ENCODE results near the gene CDK2AP2. TPM values are rescaled to one million over a fixed set of nuclear protein-coding genes. Genes with fewer than 3 reads are reported as not detected.

The CDK2AP2 gene
- total RNA-seq, 1 donor from 2014 or later, result 17.6 TPM

DNA sequence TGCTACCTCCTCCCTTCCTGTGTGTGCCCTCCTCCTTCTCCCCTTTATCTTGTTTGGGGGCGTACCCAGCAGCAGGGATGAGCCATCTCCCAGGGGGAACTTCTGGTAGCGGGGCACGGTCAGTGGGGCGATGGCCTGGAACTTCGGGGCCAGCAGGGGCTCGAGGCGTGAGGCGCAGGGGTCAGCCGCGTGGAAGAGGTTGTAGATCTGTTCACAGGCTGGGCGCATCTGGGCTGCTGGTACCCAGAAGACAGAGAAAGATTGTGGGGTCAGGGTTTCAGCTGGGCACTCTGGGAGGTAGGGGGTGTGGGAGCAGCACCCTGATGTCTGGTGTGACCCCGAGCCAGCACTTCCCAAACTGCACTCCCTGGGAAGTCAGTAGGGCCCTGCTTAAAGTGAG lies 11.8 kb downstream of the CDK2AP2 start:
- Mint-ChIP-seq H3K27ac (no peak overlapping the region), H3K36me3 (peaks cover 10% of the 10 kb centered on the region), H3K9me3 (no peaks in the 10 kb centered on the region), H3K4me1 (no peaks in the 10 kb centered on the region), H3K27me3 (ENCODE audit: low read depth) (no peaks in the 10 kb centered on the region), H3K4me3 (no peak overlapping the region)
- TF ChIP-seq, protein P1, sequence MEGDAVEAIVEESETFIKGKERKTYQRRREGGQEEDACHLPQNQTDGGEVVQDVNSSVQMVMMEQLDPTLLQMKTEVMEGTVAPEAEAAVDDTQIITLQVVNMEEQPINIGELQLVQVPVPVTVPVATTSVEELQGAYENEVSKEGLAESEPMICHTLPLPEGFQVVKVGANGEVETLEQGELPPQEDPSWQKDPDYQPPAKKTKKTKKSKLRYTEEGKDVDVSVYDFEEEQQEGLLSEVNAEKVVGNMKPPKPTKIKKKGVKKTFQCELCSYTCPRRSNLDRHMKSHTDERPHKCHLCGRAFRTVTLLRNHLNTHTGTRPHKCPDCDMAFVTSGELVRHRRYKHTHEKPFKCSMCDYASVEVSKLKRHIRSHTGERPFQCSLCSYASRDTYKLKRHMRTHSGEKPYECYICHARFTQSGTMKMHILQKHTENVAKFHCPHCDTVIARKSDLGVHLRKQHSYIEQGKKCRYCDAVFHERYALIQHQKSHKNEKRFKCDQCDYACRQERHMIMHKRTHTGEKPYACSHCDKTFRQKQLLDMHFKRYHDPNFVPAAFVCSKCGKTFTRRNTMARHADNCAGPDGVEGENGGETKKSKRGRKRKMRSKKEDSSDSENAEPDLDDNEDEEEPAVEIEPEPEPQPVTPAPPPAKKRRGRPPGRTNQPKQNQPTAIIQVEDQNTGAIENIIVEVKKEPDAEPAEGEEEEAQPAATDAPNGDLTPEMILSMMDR (IDR thresholded peaks at IDR 0.05; ENCODE audit: unreplicated experiment), result no peak
- DNase-seq (ENCODE audit: low spot score in 2 of 2, unreplicated experiment in 2 of 2), result no peak

DNA sequence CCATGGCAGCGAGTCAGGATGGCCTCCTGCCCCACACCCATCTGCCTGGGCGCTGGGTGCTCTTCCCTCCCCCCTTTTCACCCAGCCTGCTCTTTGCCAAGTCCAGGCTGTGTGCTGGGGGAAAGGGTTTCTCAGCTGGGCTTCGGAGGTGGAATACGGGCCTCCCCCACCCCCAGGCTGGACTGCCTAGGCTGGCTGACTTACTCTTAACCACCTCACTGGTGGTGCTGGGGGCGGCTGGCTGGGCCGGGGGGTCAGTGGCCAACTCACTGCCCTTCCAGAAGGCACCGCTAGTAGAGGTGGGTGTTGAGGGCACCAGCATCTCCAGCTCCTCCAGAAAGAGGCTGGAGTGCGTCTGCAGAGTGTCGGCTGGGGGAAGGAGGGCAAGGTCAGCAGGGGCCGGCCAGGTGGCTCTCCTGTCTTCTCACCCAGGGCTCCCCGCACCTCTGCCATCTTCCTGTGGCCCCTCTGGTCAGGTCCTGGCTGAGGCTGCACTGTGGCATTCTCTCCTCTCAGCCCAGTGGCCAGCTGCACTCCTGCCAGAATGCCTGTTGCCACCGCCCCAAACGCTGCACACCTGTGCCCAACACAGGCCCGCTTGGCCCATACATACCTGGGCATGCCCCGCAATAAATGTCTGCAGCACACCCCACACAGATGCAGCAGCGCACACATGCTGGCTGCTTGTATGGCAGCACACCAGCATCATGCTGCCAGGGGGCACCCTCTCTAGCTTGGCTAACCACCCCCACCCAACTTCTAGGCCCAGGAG lies 12.5 kb downstream of the CDK2AP2 start:
- Mint-ChIP-seq H3K4me1 (no peaks in the 10 kb centered on the region), H3K27me3 (ENCODE audit: low read depth) (no peaks in the 10 kb centered on the region), H3K9me3 (no peaks in the 10 kb centered on the region), H3K27ac (no peak overlapping the region), H3K4me3 (no peak overlapping the region), H3K36me3 (peaks cover 6% of the 10 kb centered on the region)
- DNase-seq (ENCODE audit: low spot score in 2 of 2, unreplicated experiment in 2 of 2), result no peak
- TF ChIP-seq, protein P1 (IDR thresholded peaks at IDR 0.05; ENCODE audit: unreplicated experiment), result no peak

DNA sequence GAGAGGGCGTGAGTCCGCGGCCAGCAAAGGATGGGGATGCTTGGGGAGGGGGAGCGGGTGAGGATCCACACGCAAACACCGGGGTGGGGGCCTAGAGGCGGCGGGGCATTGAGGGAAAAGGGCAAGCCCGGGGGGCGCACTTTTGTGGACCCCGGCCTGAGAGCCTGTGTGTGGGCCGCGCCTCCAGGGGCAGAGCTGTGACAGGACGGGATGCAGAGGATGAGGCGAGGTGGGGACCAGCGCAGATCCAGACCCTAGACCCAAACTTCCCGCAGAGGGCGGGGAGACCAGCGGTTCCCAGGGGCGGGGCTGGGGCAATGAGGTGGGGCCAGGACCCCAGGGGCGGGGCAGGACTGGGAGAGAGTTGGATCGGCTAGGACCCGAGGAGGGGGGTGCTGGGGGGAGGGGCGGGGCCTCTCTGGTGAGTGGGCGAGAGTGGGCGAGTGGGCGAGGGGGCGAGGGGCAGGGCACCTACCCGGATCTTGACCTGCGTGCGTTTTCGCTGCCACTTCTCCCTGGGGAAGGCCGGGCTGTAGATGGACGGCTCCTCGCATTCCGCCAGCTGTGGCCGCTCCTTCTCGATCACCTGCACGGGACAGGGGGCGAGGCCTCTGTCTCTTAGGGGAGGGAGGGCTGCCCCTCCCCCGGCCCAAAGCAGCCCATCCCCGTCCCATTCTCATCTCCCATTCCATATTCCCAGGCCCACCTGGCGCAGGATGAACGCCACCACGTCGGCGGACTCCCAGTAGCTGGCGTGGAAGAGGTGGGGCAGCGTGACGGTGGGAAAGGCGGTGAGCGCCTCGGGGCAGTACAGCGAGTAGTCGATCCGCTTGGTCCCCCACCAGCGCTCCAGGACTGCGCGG lies 13.4 kb downstream of the CDK2AP2 start:
- H3K36me3 Mint-ChIP-seq, result peaks cover 9% of the 10 kb centered on the region
- DNase-seq (ENCODE audit: low spot score in 2 of 2, unreplicated experiment in 2 of 2), result no peak
- H3K4me1 Mint-ChIP-seq, result no peaks in the 10 kb centered on the region
- H3K9me3 Mint-ChIP-seq, result no peaks in the 10 kb centered on the region
- H3K27ac Mint-ChIP-seq, result no peak overlapping the region
- H3K4me3 Mint-ChIP-seq, result no peak overlapping the region
- no peaks in the 10 kb centered on the region for H3K27me3 Mint-ChIP-seq (ENCODE audit: low read depth)
- TF ChIP-seq, protein P1 (IDR thresholded peaks at IDR 0.05; ENCODE audit: unreplicated experiment), result no peak

DNA sequence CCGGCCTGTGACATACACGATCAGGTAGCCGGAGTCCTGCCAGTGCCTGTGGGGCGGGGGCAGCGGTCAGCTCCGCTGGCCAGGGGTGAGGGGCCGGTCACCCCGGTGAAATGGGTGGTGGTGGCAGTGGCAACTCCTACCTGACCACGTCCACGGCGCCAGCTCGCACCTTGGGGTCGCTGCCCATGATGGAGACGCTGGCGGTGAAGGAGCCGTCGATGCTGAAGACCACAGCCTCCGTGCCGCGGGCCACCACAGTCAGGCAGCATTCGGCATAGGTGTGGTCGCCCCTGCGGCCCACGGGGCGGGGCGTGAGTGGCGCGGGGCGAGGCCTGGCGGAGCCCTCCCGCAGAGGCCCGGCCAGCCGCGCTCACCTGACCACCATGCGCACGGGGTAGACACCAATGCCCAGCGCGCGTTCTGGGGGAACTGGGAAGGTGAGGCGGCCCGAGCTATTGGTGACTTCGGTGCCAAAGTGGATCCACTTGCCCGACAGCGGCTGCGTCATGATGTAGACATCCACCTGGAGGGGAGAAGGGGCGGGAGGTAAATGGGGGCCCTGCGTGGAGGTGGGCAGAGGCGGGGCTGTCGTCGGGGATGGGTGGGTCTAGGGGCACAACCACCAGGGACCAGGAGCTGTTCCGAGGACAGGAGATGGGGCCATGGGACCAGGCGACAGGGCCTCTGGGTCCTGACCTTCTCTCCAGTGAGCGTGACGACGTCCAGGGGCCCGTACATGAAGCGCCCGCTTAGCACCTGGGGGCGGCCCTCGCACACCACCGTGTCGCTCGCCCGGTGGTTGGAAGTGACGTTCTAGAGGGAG lies 14.2 kb downstream of the CDK2AP2 start:
- no peak for DNase-seq (ENCODE audit: low spot score in 2 of 2, unreplicated experiment in 2 of 2)
- Mint-ChIP-seq H3K9me3 (no peaks in the 10 kb centered on the region), H3K36me3 (peaks cover 9% of the 10 kb centered on the region), H3K4me3 (no peak overlapping the region), H3K27ac (no peak overlapping the region), H3K4me1 (no peaks in the 10 kb centered on the region), H3K27me3 (ENCODE audit: low read depth) (no peaks in the 10 kb centered on the region)
- TF ChIP-seq, protein P1 (IDR thresholded peaks at IDR 0.05; ENCODE audit: unreplicated experiment), result no peak

DNA sequence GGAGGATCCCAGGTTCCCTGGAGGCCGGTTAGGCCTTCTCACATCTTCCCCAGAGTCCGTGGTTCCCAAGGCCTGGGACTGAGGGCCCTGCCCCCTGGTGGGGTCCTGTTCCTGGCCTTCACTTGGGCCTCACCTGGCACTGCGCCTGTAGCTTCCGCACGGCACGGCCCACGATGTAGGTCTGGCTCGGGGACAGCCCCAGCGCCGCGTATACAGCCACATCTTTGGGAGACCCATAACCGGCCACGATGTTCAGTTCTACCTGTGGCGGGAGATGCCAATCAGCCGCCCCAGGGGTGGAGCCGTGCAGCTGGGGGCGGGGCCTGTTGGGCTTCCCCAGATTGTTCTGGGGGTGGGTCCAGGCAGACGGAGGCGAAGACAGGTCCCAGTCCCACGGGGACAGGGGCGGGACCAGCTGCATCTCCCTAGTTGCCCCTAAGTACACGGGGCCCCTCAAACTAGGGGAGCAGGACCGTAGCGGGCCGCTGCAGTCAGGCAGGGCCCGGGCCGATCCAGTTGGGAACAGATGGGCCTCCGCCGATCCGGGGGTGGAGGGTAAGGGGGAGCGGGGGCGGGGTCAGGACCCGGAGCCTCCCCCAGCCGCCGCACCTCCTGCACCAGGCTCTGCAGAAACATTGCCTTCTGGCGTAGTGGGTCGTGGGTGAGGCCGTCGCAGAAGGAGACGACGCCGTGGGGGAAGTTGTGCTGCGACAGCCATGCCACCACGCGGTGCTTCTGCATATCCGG lies 15.0 kb downstream of the CDK2AP2 start:
- no peaks in the 10 kb centered on the region for H3K27me3 Mint-ChIP-seq (ENCODE audit: low read depth)
- TF ChIP-seq, protein P1 (IDR thresholded peaks at IDR 0.05; ENCODE audit: unreplicated experiment), result no peak
- H3K4me1 Mint-ChIP-seq, result no peaks in the 10 kb centered on the region
- H3K4me3 Mint-ChIP-seq, result no peak overlapping the region
- no peak for DNase-seq (ENCODE audit: low spot score in 2 of 2, unreplicated experiment in 2 of 2)
- peaks cover 10% of the 10 kb centered on the region for H3K36me3 Mint-ChIP-seq
- no peaks in the 10 kb centered on the region for H3K9me3 Mint-ChIP-seq
- H3K27ac Mint-ChIP-seq, result no peak overlapping the region
